BE2C (cell line): ENCODE results near the gene ZNF358.
A peak's percentile ranks its signal among the peaks of the same experiment; 100 is the strongest.

ENCODE experiments used
- DNase-seq: peaks from one replicate; pipeline ENCODE4 v3.0.0-alpha.2; 2020
- H3K27me3 ChIP-seq: fragments of 250-450 bp; sonication (Bioruptor Pico); 2 replicates; pipeline ENCODE4 v1.5.1; 2020; ENCODE audit warnings: mild to moderate bottlenecking
- H3K36me3 ChIP-seq: fragments of 250-450 bp; sonication (Bioruptor Pico); 2 replicates; pipeline ENCODE4 v1.5.1; 2020; ENCODE audit warnings: mild to moderate bottlenecking
- H3K4me1 ChIP-seq: fragments of 250-450 bp; sonication (Bioruptor Pico); 2 replicates; pipeline ENCODE4 v1.5.1; 2020
- H3K4me3 ChIP-seq: 2 replicates; pipeline ENCODE4 v1.5.1; 2011; ENCODE audit warnings: low read depth, low read length
- H3K9me3 ChIP-seq: fragments of 250-450 bp; sonication (Bioruptor Pico); 2 replicates; pipeline ENCODE4 v1.5.1; 2020
- CTCF ChIP-seq: IDR thresholded peaks from 2 replicates; pipeline ENCODE4 v1.5.1; 2012; ENCODE audit warnings: mild to moderate bottlenecking, low read depth, low read length

Gene ZNF358

GRCh38 chr19:7512400-7512851 is 3.5 kb upstream of the ZNF358 start:
- Histone ChIP-seq H3K9me3 (no peaks in the 10 kb centered on the region), H3K36me3 (no peaks in the 10 kb centered on the region), H3K4me1 (peaks cover 21% of the 10 kb centered on the region), H3K27me3 (no peaks in the 10 kb centered on the region), H3K4me3 (no peak overlapping the region)
- no peak for TF ChIP-seq CTCF
- DNase-seq, result no peak

- no peak overlapping the region for H3K4me3 ChIP-seq
- no peak for DNase-seq
- H3K9me3 ChIP-seq, result no peaks in the 10 kb centered on the region
- H3K36me3 ChIP-seq, result no peaks in the 10 kb centered on the region
- TF ChIP-seq CTCF, result no peak
- H3K4me1 ChIP-seq, result peaks cover 15% of the 10 kb centered on the region
- no peaks in the 10 kb centered on the region for H3K27me3 ChIP-seq
Measured at GRCh38 chr19:7513809-7514642, 1.9 kb upstream of the ZNF358 start.

- H3K9me3 ChIP-seq, result no peaks in the 10 kb centered on the region
- DNase-seq, result no peak
- no peak for TF ChIP-seq CTCF
- no peaks in the 10 kb centered on the region for H3K27me3 ChIP-seq
- H3K4me3 ChIP-seq, result peak overlapping the region; percentile 52
- no peaks in the 10 kb centered on the region for H3K36me3 ChIP-seq
- peaks cover 15% of the 10 kb centered on the region for H3K4me1 ChIP-seq
Measured at GRCh38 chr19:7515110-7515644, 726 bp upstream of the ZNF358 start.

- Histone ChIP-seq H3K36me3 (no peaks in the 10 kb centered on the region), H3K9me3 (no peaks in the 10 kb centered on the region), H3K4me1 (peaks cover 15% of the 10 kb centered on the region), H3K4me3 (peak overlapping the region; percentile 70), H3K27me3 (no peaks in the 10 kb centered on the region)
- no peak for TF ChIP-seq CTCF
- no peak for DNase-seq
Measured at GRCh38 chr19:7516333-7516732, 430 bp downstream of the ZNF358 start.

GRCh38 chr19:7516878-7517277 is 975 bp downstream of the ZNF358 start:
- no peak for TF ChIP-seq CTCF
- no peak for DNase-seq
- Histone ChIP-seq H3K4me3 (peak overlapping the region; percentile 70), H3K36me3 (no peaks in the 10 kb centered on the region), H3K27me3 (no peaks in the 10 kb centered on the region), H3K9me3 (no peaks in the 10 kb centered on the region), H3K4me1 (peaks cover 15% of the 10 kb centered on the region)

- no peaks in the 10 kb centered on the region for H3K36me3 ChIP-seq
- TF ChIP-seq CTCF, result no peak
- H3K4me3 ChIP-seq, result no peak overlapping the region
- DNase-seq, result no peak
- no peaks in the 10 kb centered on the region for H3K27me3 ChIP-seq
- peaks cover 8% of the 10 kb centered on the region for H3K4me1 ChIP-seq
- H3K9me3 ChIP-seq, result no peaks in the 10 kb centered on the region
Measured at GRCh38 chr19:7519361-7520130, 3.6 kb downstream of the ZNF358 start.
